Measurements from ENCODE around the gene LRRC57.

The LRRC57 gene

GRCh38 chr15:42549741-42550392 lies 1.3 kb upstream of the LRRC57 start:
- DNase-seq = no peak

- peak; percentile 5 for DNase-seq
Measured at GRCh38 chr15:42549032-42549491, 469 bp upstream of the LRRC57 start.

- peak; percentile 9 for DNase-seq
Measured at GRCh38 chr15:42547918-42548248, 710 bp downstream of the LRRC57 start.

GRCh38 chr15:42544853-42545629 lies 3.6 kb downstream of the LRRC57 start:
- no peak for DNase-seq

- DNase-seq = no peak
Measured at GRCh38 chr15:42533246-42533645, 15.3 kb downstream of the LRRC57 start.

GRCh38 chr15:42528970-42529369 lies 19.6 kb downstream of the LRRC57 start:
- DNase-seq = no peak

- no peak for DNase-seq
Measured at GRCh38 chr15:42523331-42523730, 25.3 kb downstream of the LRRC57 start.

- peak; percentile 27 for DNase-seq
Measured at GRCh38 chr15:42511007-42511391, 37.6 kb downstream of the LRRC57 start.

- DNase-seq = no peak
Measured at GRCh38 chr15:42510258-42511006, 38.2 kb downstream of the LRRC57 start.

- DNase-seq = no peak
Measured at GRCh38 chr15:42508263-42508690, 40.3 kb downstream of the LRRC57 start.

GRCh38 chr15:42507514-42507913 lies 41.1 kb downstream of the LRRC57 start:
- peak; percentile 18 for DNase-seq

GRCh38 chr15:42504631-42505030 lies 44.0 kb downstream of the LRRC57 start:
- DNase-seq = no peak

- no peak for DNase-seq
Measured at GRCh38 chr15:42503825-42504224, 44.8 kb downstream of the LRRC57 start.

GRCh38 chr15:42502477-42502876 lies 46.1 kb downstream of the LRRC57 start:
- no peak for DNase-seq

GRCh38 chr15:42499858-42500609 lies 48.6 kb downstream of the LRRC57 start:
- no peak for DNase-seq

- DNase-seq = no peak
Measured at GRCh38 chr15:42498212-42499068, 50.2 kb downstream of the LRRC57 start.

- DNase-seq = peak; percentile 96
Measured at GRCh38 chr15:42495361-42496212, 53.0 kb downstream of the LRRC57 start, which contains the start of gene SNAP23. Gene SNAP23 (plus strand): TSS chr15:42495634. CDS start chr15:42511847, 16,213 bp downstream.

- peak; percentile 74 for DNase-seq
Measured at GRCh38 chr15:42494998-42495360, 53.6 kb downstream of the LRRC57 start.

- DNase-seq = no peak
Measured at GRCh38 chr15:42493679-42494078, 54.9 kb downstream of the LRRC57 start.

- DNase-seq = peak; percentile 64
Measured at GRCh38 chr15:42491539-42492225, 56.9 kb downstream of the LRRC57 start.
